ENCODE data around the gene ZPBP2. TPM values are rescaled to one million over a fixed set of nuclear protein-coding genes. Genes with fewer than 3 reads are reported as not detected.

Gene ZPBP2
- total RNA-seq, 2 donors from 2014 or later, result not detected

GRCh38 chr17:39861235-39861634, 6.8 kb upstream of the ZPBP2 start:
- H3K9me3 ChIP-seq, result no peaks in the 10 kb centered on the region
- peak overlapping the region in 1 of 2 donors; percentile 30 for H3K9ac ChIP-seq (ENCODE audit: low read depth in 2 of 2, low read length in 2 of 2)
- intact Hi-C loops (cut with DNase I), result no loop called here
- no peaks in the 10 kb centered on the region for H3K4me1 ChIP-seq
- no peak for DNase-seq
- H3K4me3 ChIP-seq, result no peak overlapping the region
- H3K36me3 ChIP-seq, result no peaks in the 10 kb centered on the region
- no peak overlapping the region for H3K27ac ChIP-seq
- H3K27me3 ChIP-seq, result peaks cover 18% of the 10 kb centered on the region
- TF ChIP-seq CTCF (IDR thresholded peaks at IDR 0.05), result no peak

GRCh38 chr17:39863244-39863917, 4.6 kb upstream of the ZPBP2 start:
- H3K4me1 ChIP-seq, result no peaks in the 10 kb centered on the region

GRCh38 chr17:39863918-39864746, 3.9 kb upstream of the ZPBP2 start, which contains the start of gene IKZF3:
Gene IKZF3 (minus strand): TSS chr17:39864312. CDS start chr17:39864126, 186 bp downstream.
- H3K27ac ChIP-seq, result peak within 1 kb of the TSS; percentile 34
- peaks cover 18% of the 10 kb centered on the region for H3K27me3 ChIP-seq
- peak; percentile 70 for DNase-seq
- no peak for TF ChIP-seq CTCF (IDR thresholded peaks at IDR 0.05)
- peak within 1 kb of the TSS; percentile 31 to 61 for H3K9ac ChIP-seq (ENCODE audit: low read depth in 2 of 2, low read length in 2 of 2)
- peak within 1 kb of the TSS; percentile 14 for H3K4me3 ChIP-seq
- H3K4me1 ChIP-seq, result no peaks in the 10 kb centered on the region
- intact Hi-C loops (cut with DNase I), result no loop called here
- H3K36me3 ChIP-seq, result no peaks in the 10 kb centered on the region
- H3K9me3 ChIP-seq, result no peaks in the 10 kb centered on the region

More at GRCh38 chr17:39863244-39863917, 4.6 kb upstream of the ZPBP2 start:
- H3K9me3 ChIP-seq, result no peaks in the 10 kb centered on the region
- peak overlapping the region; percentile 34 for H3K27ac ChIP-seq
- TF ChIP-seq CTCF (IDR thresholded peaks at IDR 0.05), result no peak
- peaks cover 18% of the 10 kb centered on the region for H3K27me3 ChIP-seq
- H3K4me3 ChIP-seq, result peak overlapping the region; percentile 14
- peak overlapping the region in 1 of 2 donors; percentile 61 for H3K9ac ChIP-seq (ENCODE audit: low read depth in 2 of 2, low read length in 2 of 2)
- DNase-seq, result no peak
- H3K36me3 ChIP-seq, result no peaks in the 10 kb centered on the region
- intact Hi-C loops (cut with DNase I), result no loop called here

- Histone ChIP-seq H3K36me3 (no peaks in the 10 kb centered on the region), H3K4me3 (no peak overlapping the region), H3K27me3 (peaks cover 18% of the 10 kb centered on the region), H3K9ac (ENCODE audit: low read depth in 2 of 2, low read length in 2 of 2) (no peak overlapping the region), H3K4me1 (no peaks in the 10 kb centered on the region), H3K9me3 (no peaks in the 10 kb centered on the region), H3K27ac (no peak overlapping the region)
- intact Hi-C loops (cut with DNase I), result no loop called here
- TF ChIP-seq CTCF (IDR thresholded peaks at IDR 0.05), result no peak
- DNase-seq, result no peak
Observed at GRCh38 chr17:39866013-39866730, 1.8 kb upstream of the ZPBP2 start.
